Fibroblast of lung (primary cell): ENCODE results near the gene HABP4. TPM values are rescaled to one million over a fixed set of nuclear protein-coding genes. Genes with fewer than 3 reads are reported as not detected.

Experiments used
- DNase-seq, 2 donors: peaks; one replicate each; pipeline versions ENCODE4 v3.0.0 to v3.0.0-alpha.2; 2010; ENCODE audit warnings: low read depth in 2 of 2
- H2AFZ ChIP-seq: 2 replicates; pipeline ENCODE4 v1.5.1; 2012; ENCODE audit warnings: low read length, control low read depth, inconsistent platforms
- H3K27ac ChIP-seq: 2 replicates; pipeline ENCODE4 v1.5.1; 2011; ENCODE audit warnings: low read length, control low read depth; ENCODE audit not compliant: insufficient read depth
- H3K27me3 ChIP-seq: 2 replicates; pipeline ENCODE4 v1.5.1; 2011; ENCODE audit warnings: mild to moderate bottlenecking, low read length; ENCODE audit not compliant: control insufficient read depth, insufficient read depth
- H3K36me3 ChIP-seq: 2 replicates; pipeline ENCODE4 v1.5.1; 2011; ENCODE audit warnings: low read length; ENCODE audit not compliant: control insufficient read depth, insufficient read depth
- H3K4me1 ChIP-seq: 2 replicates; pipeline ENCODE4 v1.5.1; 2011; ENCODE audit warnings: low read length; ENCODE audit not compliant: control insufficient read depth, insufficient read depth; ENCODE audit errors: extremely low read depth
- H3K4me2 ChIP-seq: 2 replicates; pipeline ENCODE4 v1.5.1; 2011; ENCODE audit warnings: low read length, control low read depth; ENCODE audit not compliant: insufficient read depth; ENCODE audit errors: extremely low read depth
- H3K4me3 ChIP-seq, 4 experiments: fragments of 200-600 bp in 1 of 4; sonication (generic) in 1 of 4; replicated peaks in 1 of 4; 2 replicates each; pipeline ENCODE4 v1.5.1; 2011 to 2016; ENCODE audit warnings: low read length in 4 of 4, low read depth in 3 of 4, mild to moderate bottlenecking in 3 of 4, control low read depth in 2 of 4, inconsistent platforms in 1 of 4, mixed read lengths in 1 of 4; ENCODE audit not compliant: insufficient read depth in 1 of 4; ENCODE audit errors: control extremely low read depth in 1 of 4
- H3K79me2 ChIP-seq: 2 replicates; pipeline ENCODE4 v1.5.1; 2012; ENCODE audit warnings: mild to moderate bottlenecking, low read length, inconsistent platforms; ENCODE audit not compliant: control insufficient read depth, insufficient read depth
- H3K9ac ChIP-seq: 2 replicates; pipeline ENCODE4 v1.5.1; 2011; ENCODE audit warnings: mild to moderate bottlenecking, low read length, control low read depth; ENCODE audit not compliant: insufficient read depth
- H3K9me3 ChIP-seq: 2 replicates; pipeline ENCODE4 v1.5.1; 2012; ENCODE audit warnings: low read depth, low read length; ENCODE audit not compliant: control insufficient read depth, insufficient read depth
- H4K20me1 ChIP-seq: 2 replicates; pipeline ENCODE4 v1.5.1; 2011; ENCODE audit warnings: low read length; ENCODE audit not compliant: control insufficient read depth, insufficient read depth; ENCODE audit errors: extremely low read depth
- EZH2 ChIP-seq: IDR thresholded peaks from 2 replicates; pipeline ENCODE4 v1.5.1; 2012; ENCODE audit warnings: low read length, control low read depth, mild to moderate bottlenecking; ENCODE audit errors: missing control alignments
- polyA plus RNA-seq, 2 donors: library from polyadenylated mRNA; depleted of rRNA in 1 of 2; stranded (reverse) in 1 of 2; unstranded in 1 of 2; fragments of >200 nt; gene quantifications; 2 replicates each; pipeline ENCODE4 v1.2.1, GENCODE V29; 2011 to 2012; ENCODE audit warnings: missing spikeins in 1 of 2
- total RNA-seq: library from RNA; depleted of rRNA; stranded (reverse); fragments of >200 nt; gene quantifications from 2 replicates; pipeline ENCODE4 v1.2.1, GENCODE V29; 2014
- TF ChIP-seq, protein P1 (sequence below), 2 donors: IDR thresholded peaks in 1 of 2; conservative IDR thresholded peaks in 1 of 2; 1 replicate in 1 of 2; 2 replicates in 1 of 2; pipeline ENCODE4 v1.5.1; 2011 to 2012; ENCODE audit warnings: low read length in 2 of 2, control low read depth in 1 of 2, inconsistent platforms in 1 of 2, low read depth in 1 of 2, mild to moderate bottlenecking in 1 of 2

Gene HABP4
- total and polyA plus RNA-seq, 2 donors (not counting 1 experiment from before 2014, with no cell fraction given) = 28.7 to 31.4 TPM

DNA sequence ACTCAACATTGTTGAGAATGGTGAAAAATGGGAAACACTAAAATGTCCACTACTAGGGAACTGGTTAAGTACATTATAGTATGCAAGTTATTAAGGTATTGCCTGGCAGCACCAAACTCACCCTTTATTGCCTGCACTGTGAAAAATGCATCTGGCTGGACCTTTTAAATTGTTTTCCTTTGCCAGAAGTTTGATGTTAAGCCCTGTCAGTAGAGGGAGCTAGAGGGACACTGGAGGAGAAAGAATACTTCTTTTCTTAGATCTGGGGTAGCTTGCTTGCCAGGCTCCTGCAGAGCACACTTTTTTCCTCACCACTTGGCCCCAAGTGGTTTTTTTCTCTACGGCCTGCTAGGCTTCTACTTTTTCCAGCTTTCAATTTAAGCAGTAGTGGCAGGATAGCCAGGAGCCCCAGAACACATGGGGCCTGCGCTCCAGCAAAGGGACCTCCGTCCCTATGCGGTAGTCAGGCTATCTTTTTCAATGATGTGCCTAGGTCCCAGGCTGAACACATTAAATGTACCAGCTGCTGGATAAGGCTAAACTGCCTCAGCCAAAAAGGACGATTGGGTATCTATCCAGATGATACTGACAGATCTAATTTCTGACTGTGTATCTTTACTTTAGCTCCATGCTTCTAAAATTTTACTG is 8.0 kb upstream of the HABP4 start:
- no peaks in the 10 kb centered on the region for H3K27me3 ChIP-seq
- H3K4me2 ChIP-seq = no peak overlapping the region
- peak in 1 of 2 donors; percentile 44 for DNase-seq
- H3K9me3 ChIP-seq = no peaks in the 10 kb centered on the region
- no peaks in the 10 kb centered on the region for H3K4me1 ChIP-seq
- no peaks in the 10 kb centered on the region for H3K36me3 ChIP-seq
- no peak overlapping the region for H3K4me3 ChIP-seq
- no peak overlapping the region for H3K27ac ChIP-seq
- H2AFZ ChIP-seq = no peak overlapping the region
- no peaks in the 10 kb centered on the region for H3K79me2 ChIP-seq
- TF ChIP-seq EZH2 = no peak
- TF ChIP-seq, protein P1, sequence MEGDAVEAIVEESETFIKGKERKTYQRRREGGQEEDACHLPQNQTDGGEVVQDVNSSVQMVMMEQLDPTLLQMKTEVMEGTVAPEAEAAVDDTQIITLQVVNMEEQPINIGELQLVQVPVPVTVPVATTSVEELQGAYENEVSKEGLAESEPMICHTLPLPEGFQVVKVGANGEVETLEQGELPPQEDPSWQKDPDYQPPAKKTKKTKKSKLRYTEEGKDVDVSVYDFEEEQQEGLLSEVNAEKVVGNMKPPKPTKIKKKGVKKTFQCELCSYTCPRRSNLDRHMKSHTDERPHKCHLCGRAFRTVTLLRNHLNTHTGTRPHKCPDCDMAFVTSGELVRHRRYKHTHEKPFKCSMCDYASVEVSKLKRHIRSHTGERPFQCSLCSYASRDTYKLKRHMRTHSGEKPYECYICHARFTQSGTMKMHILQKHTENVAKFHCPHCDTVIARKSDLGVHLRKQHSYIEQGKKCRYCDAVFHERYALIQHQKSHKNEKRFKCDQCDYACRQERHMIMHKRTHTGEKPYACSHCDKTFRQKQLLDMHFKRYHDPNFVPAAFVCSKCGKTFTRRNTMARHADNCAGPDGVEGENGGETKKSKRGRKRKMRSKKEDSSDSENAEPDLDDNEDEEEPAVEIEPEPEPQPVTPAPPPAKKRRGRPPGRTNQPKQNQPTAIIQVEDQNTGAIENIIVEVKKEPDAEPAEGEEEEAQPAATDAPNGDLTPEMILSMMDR (conservative IDR thresholded peaks at IDR 0.05 in 1 of 2, IDR thresholded peaks at IDR 0.05 in 1 of 2; ENCODE audit: low read depth in 1 of 2, low read length in 2 of 2) = peak; percentile 41 to 49
- no peaks in the 10 kb centered on the region for H4K20me1 ChIP-seq
- H3K9ac ChIP-seq = no peak overlapping the region

DNA sequence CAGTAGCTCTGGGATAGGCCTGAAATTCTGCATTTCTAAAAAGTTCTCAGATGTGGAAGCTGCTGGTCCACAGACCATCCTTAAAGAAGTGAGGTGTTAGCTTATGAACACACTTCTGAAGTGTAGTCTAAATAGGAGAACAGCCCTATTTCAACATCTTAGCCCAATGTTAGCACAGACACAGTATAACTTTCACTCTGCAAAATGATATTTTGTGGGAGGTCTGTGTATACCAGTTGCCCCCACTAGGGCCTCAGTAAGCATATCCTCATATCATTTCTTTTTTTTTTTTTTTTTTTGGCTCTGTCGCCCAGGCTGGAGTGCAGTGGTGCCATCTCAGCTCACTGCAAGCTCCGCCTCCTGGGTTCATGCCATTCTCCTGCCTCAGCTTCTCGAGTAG is 7.5 kb upstream of the HABP4 start:
- H3K4me3 ChIP-seq = no peak overlapping the region
- DNase-seq = no peak
- no peaks in the 10 kb centered on the region for H3K79me2 ChIP-seq
- no peaks in the 10 kb centered on the region for H3K9me3 ChIP-seq
- no peak overlapping the region for H3K27ac ChIP-seq
- H2AFZ ChIP-seq = no peak overlapping the region
- H4K20me1 ChIP-seq = no peaks in the 10 kb centered on the region
- H3K4me2 ChIP-seq = no peak overlapping the region
- H3K36me3 ChIP-seq = no peaks in the 10 kb centered on the region
- TF ChIP-seq EZH2 = no peak
- TF ChIP-seq, protein P1 (conservative IDR thresholded peaks at IDR 0.05 in 1 of 2, IDR thresholded peaks at IDR 0.05 in 1 of 2; ENCODE audit: low read depth in 1 of 2, low read length in 2 of 2) = no peak
- H3K27me3 ChIP-seq = no peaks in the 10 kb centered on the region
- H3K9ac ChIP-seq = no peak overlapping the region
- no peaks in the 10 kb centered on the region for H3K4me1 ChIP-seq

- Histone ChIP-seq H3K9me3 (no peaks in the 10 kb centered on the region), H3K4me3 (no peak overlapping the region), H3K4me1 (peaks cover 2% of the 10 kb centered on the region), H3K9ac (no peak overlapping the region), H3K79me2 (peaks cover 12% of the 10 kb centered on the region), H3K27ac (no peak overlapping the region), H3K4me2 (no peak overlapping the region), H3K36me3 (no peaks in the 10 kb centered on the region), H3K27me3 (no peaks in the 10 kb centered on the region), H2AFZ (no peak overlapping the region), H4K20me1 (no peaks in the 10 kb centered on the region)
- TF ChIP-seq EZH2 = no peak
- TF ChIP-seq, protein P1 (conservative IDR thresholded peaks at IDR 0.05 in 1 of 2, IDR thresholded peaks at IDR 0.05 in 1 of 2; ENCODE audit: low read depth in 1 of 2, low read length in 2 of 2) = no peak
- no peak for DNase-seq
These were observed 2.6 kb upstream of the HABP4 start for GRCh38 chr9:96447406-96447805.
